Thymus (tissue), 11 donors: ENCODE results near the gene UNC13B. TPM values are rescaled to one million over a fixed set of nuclear protein-coding genes. Genes with fewer than 3 reads are reported as not detected.

Experiments used
- DNase-seq, 9 donors: peaks; one replicate each; pipeline ENCODE4 v3.0.0-alpha.2; 2013; ENCODE audit warnings: low spot score in 9 of 9, low read depth in 6 of 9, missing footprints in 1 of 9
- H3K27ac ChIP-seq, 2 donors: one replicate each; pipeline ENCODE4 v1.5.1; 2013; ENCODE audit warnings: control low read depth in 1 of 2, low read depth in 1 of 2, low read length in 1 of 2, mild to moderate bottlenecking in 1 of 2, moderate library complexity in 1 of 2
- H3K27me3 ChIP-seq, 2 donors: one replicate each; pipeline ENCODE4 v1.5.1; 2013; ENCODE audit warnings: low read length in 1 of 2; ENCODE audit not compliant: control insufficient read depth in 2 of 2, insufficient read depth in 1 of 2
- H3K36me3 ChIP-seq, 2 donors: one replicate each; pipeline ENCODE4 v1.5.1; 2013; ENCODE audit warnings: low read length in 1 of 2, mild to moderate bottlenecking in 1 of 2, moderate library complexity in 1 of 2; ENCODE audit not compliant: control insufficient read depth in 2 of 2, insufficient read depth in 2 of 2
- H3K4me1 ChIP-seq, 2 donors: one replicate each; pipeline ENCODE4 v1.5.1; 2013; ENCODE audit warnings: low read length in 2 of 2; ENCODE audit not compliant: control insufficient read depth in 2 of 2, insufficient read depth in 2 of 2
- H3K4me3 ChIP-seq, 2 donors: one replicate each; pipeline ENCODE4 v1.5.1; 2013; ENCODE audit warnings: low read length in 2 of 2, control low read depth in 1 of 2, mild to moderate bottlenecking in 1 of 2
- H3K9me3 ChIP-seq, 2 donors: one replicate each; pipeline ENCODE4 v1.5.1; 2013; ENCODE audit warnings: low read length in 1 of 2, mild to moderate bottlenecking in 1 of 2; ENCODE audit not compliant: control insufficient read depth in 2 of 2, insufficient read depth in 1 of 2
- WGBS: extraction: QIAGEN DNeasy Blood & Tissue Kit; methylation state at CpG from one replicate; pipeline ENCODE4 v1.1.7; 2013; 5-methylcytosine and 5-hydroxymethylcytosine counted together
- polyA plus RNA-seq: library from polyadenylated mRNA; stranded (reverse); fragments of 200-250 nt; gene quantifications from one replicate; pipeline ENCODE4 v1.2.3, GENCODE V29; 2013
- total RNA-seq: library from RNA; stranded (reverse); fragments of 120-200 nt; gene quantifications from one replicate; pipeline ENCODE4 v1.2.4, GENCODE V29; 2013
- donor health status: healthy.

Gene UNC13B
- total and polyA plus RNA-seq, 2 donors = 3.5 to 6.9 TPM

DNA sequence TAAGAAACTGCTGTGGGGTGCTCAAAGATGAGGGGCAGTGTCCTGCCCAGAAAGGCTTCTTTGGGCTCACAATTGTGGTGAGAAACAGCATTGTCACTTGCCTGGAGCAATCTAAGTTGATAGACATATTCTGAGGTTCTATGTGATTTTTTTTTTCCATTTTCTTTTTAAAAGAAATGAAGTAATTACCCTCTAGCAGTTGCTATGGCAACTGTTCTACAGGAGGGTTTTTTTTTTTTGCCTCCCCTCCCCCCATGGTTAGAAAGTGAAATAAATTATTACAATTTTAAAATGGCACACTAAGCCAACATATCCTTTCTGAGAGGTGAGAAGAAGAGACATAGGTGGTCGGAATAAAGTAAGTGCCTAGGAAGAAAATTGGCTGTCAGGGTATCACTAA, 127.0 kb downstream of the UNC13B start:
- no peaks in the 10 kb centered on the region for H3K27me3 ChIP-seq
- 97% methylated on average over 1 of the region's 1 CpG for WGBS
- no peaks in the 10 kb centered on the region for H3K4me1 ChIP-seq
- DNase-seq = no peak
- H3K27ac ChIP-seq = no peak overlapping the region
- no peaks in the 10 kb centered on the region for H3K9me3 ChIP-seq
- no peak overlapping the region for H3K4me3 ChIP-seq
- H3K36me3 ChIP-seq = no peaks in the 10 kb centered on the region

DNA sequence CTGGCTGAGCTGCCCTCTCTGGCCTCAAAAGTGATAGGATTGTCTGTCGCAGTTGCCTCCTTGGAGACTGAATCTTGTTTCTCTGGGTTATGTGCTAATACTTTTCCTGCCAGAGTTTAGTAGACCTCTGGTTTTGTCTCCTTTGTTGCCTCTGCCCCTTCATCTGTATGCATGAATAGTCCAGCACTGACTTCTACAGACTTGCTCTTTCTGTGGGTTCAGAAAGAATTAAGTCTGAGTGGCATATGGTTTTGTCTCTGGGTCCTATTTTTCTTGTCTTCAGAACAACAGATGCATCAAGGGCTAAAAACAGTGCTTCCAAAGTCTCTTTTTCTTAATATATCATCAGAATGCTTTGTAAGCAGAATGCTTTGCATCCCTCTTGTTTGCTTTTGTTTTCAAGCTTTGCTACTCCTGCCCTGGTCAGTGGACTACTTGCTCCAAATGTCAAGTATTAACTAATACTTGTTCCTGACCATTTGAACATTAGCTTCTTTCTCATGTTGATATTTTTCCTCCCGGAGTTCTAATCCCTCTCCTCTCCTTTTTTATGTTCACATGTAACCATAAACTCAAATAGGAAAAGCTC, 131.7 kb downstream of the UNC13B start:
- no peak for DNase-seq
- Histone ChIP-seq H3K9me3 (no peaks in the 10 kb centered on the region), H3K4me1 (no peaks in the 10 kb centered on the region), H3K36me3 (no peaks in the 10 kb centered on the region), H3K27me3 (no peaks in the 10 kb centered on the region), H3K4me3 (no peak overlapping the region), H3K27ac (no peak overlapping the region)
- 97% methylated on average over 2 of the region's 2 CpGs for WGBS

DNA sequence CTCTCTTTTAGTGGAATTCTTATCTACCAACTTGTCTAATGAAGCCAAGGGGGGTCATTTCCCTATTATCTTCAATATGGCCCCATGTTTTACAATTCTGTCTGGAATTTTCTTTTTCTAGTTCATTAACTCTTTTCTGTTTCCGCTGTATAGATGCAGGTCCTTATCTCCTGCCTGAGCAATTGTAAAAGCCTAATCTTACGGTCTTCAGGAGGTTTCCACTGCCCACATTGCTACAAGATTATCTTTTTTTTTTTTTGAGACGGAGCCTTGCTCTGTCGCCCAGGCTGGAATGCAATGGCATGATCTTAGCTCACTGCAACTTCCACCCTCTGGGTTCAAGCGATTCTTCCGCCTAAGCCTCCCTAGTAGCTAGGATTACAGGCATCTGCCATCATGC, 132.3 kb downstream of the UNC13B start:
- H3K27ac ChIP-seq = no peak overlapping the region
- WGBS = 98% methylated on average over 6 of the region's 6 CpGs
- no peaks in the 10 kb centered on the region for H3K9me3 ChIP-seq
- no peaks in the 10 kb centered on the region for H3K4me1 ChIP-seq
- no peaks in the 10 kb centered on the region for H3K27me3 ChIP-seq
- no peak for DNase-seq
- no peaks in the 10 kb centered on the region for H3K36me3 ChIP-seq
- H3K4me3 ChIP-seq = no peak overlapping the region

DNA sequence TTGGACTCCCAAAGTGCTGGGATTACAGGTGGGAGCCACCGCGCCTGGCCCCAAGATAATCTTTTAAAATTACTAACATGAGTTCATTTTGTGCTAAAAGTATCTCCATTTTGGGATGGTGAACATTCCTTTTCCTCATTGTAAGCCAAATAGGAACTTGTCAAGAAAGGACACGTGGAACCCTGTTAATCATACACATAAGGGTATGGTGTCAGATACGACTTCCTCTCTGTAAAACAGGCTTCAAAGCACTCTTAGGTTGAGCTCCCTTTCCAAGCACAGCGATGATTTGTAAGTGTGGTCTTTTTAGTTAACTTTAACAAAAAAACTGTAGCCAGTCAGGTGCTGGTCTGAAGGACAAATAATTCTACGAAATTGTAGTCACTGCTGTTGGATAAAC, 132.7 kb downstream of the UNC13B start:
- Histone ChIP-seq H3K9me3 (no peaks in the 10 kb centered on the region), H3K27ac (no peak overlapping the region), H3K27me3 (no peaks in the 10 kb centered on the region), H3K4me3 (no peak overlapping the region), H3K4me1 (no peaks in the 10 kb centered on the region), H3K36me3 (no peaks in the 10 kb centered on the region)
- DNase-seq = no peak
- WGBS = 81% methylated on average over 6 of the region's 6 CpGs

DNA sequence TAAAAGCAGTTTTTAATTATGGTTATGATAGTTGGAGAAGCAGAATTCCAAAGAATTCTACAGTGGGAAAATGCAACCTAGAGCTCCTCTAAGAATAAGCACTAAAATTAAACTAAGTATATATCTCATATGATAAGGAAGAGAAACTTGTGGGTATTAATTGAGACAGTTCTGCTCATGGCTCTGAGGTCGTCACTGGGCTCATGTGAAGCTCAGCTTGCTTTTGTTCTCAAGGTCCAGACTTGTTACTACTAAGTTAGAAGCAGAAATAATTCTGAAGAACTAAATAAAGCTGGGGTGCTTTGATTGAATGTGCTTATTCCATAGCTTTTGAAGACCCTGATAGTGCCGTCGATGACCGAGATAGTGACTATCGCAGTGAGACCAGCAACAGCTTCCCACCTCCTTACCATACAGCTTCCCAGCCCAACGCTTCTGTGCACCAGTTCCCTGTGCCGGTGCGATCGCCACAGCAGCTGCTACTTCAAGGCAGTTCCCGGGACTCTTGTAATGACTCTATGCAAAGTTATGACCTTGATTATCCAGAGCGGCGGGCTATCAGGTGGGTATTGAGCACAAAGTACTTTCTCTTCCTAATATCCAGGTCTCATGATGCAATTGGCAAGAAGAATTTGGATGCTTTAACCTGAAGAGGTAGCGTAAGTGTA, 133.7 kb downstream of the UNC13B start:
- DNase-seq = no peak
- WGBS = 96% methylated on average over 13 of the region's 13 CpGs
- H3K4me1 ChIP-seq = no peaks in the 10 kb centered on the region

DNA sequence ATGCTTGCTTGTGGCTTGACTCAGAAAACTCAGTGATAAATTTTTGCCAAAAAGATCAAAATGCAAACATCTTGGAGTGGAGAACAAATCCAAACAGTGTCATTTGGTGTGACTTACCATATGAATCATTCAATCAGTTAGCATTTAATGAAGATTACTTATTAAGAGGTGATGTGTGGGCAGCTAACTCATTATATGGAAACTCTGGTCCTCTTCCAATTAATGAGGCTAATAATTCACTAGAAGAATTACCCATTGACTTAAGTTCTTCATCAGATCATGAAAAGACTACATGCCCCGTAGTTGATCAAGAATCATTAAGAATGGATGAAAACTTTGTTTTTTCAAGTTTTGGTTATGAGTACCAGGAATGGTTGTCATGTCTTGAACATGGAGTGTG, 141.8 kb downstream of the UNC13B start:
- no peak for DNase-seq
- Histone ChIP-seq H3K9me3 (no peaks in the 10 kb centered on the region), H3K4me3 (no peak overlapping the region), H3K4me1 (no peaks in the 10 kb centered on the region), H3K27me3 (peaks cover 0 to 2% of the 10 kb centered on the region in 2 donors), H3K27ac (no peak overlapping the region), H3K36me3 (no peaks in the 10 kb centered on the region)
- WGBS = 82% methylated on average over 1 of the region's 1 CpG

More for the DNA sequence above, 133.7 kb downstream of the UNC13B start:
- H3K27me3 ChIP-seq = no peaks in the 10 kb centered on the region
- no peak overlapping the region for H3K4me3 ChIP-seq
- no peak overlapping the region for H3K27ac ChIP-seq
- H3K36me3 ChIP-seq = no peaks in the 10 kb centered on the region
- H3K9me3 ChIP-seq = no peaks in the 10 kb centered on the region

DNA sequence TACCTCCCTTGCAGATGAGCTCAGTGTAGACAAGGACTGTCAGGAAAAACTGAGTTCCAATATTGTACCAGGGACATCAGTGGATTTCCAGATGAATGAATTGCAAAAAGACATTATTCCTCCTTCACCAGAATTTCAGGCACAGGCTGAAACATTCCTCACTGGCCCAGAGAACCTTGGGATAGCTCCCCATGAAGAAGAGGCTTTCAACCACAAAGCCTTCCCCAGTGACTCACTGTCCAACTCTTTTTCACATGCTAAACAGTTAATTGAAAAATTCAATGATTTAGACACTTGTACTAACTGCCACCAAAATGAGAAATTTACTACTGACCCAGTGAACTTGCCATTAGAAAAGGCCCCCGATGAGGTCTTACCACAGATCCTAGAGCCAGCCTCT, 144.5 kb downstream of the UNC13B start:
- Histone ChIP-seq H3K9me3 (no peaks in the 10 kb centered on the region), H3K4me1 (no peaks in the 10 kb centered on the region), H3K27ac (no peak overlapping the region), H3K27me3 (peaks cover 0 to 2% of the 10 kb centered on the region in 2 donors), H3K36me3 (no peaks in the 10 kb centered on the region), H3K4me3 (no peak overlapping the region)
- no peak for DNase-seq
- WGBS = 62% methylated on average over 1 of the region's 1 CpG

DNA sequence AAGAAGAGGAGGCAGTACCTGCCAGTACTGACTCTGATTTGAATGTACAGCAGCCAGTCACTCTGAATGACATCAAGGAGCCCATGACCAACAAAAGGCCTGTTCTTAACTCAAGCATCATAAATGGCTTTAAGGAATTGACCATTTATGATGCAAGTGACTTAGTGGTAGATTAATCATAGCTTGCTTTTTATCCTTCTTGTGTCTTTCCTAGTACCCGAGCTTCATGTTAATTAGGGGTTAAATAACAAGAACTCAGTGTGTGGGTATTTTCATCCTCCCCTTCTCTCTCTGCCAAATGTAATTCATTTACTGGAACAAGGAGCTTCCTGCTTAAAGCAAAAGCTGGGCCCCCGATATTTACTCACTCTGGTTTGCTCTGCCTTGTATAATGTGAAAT, 146.5 kb downstream of the UNC13B start:
- H3K4me1 ChIP-seq = no peaks in the 10 kb centered on the region
- 88% methylated on average over 2 of the region's 2 CpGs for WGBS
- no peak overlapping the region for H3K27ac ChIP-seq
- H3K4me3 ChIP-seq = no peak overlapping the region
- H3K27me3 ChIP-seq = peaks cover 0 to 2% of the 10 kb centered on the region in 2 donors
- no peaks in the 10 kb centered on the region for H3K9me3 ChIP-seq
- DNase-seq = no peak
- H3K36me3 ChIP-seq = no peaks in the 10 kb centered on the region

DNA sequence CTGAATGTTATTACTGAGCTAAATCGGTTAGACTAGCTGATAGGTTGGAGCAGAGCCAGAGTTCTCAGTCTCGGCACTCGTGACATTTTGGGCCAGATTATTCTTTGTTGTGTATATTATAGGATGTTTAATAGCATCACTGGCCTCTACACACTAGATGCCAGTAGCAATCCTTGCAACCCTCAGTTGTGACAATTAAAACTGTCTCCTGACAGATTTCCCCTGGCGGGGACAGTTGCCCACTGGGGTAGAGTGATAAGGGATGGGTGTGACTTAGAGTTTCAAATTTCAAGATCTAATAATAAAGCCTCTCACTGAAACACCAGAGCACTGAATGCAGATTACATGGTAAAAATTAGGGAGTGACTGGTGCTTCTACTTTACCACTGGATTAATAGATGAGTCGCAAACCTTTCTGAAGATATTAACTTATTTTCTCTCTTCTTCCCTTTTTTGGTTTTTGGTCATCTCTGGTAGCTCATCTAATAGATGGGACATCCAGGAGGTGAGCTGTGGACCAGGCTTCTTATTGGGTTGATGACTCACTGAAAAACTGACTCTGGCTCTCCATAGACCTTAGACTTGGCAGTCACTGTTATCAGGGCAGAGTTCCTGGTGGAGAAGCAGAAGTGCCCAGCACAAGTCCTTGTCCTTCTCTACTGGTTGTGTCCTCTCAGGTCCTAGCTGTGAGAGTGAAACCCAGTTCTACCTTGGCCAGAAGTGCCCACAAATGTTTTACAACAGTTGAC, 150.3 kb downstream of the UNC13B start:
- Histone ChIP-seq H3K4me3 (no peak overlapping the region), H3K4me1 (no peaks in the 10 kb centered on the region), H3K27me3 (no peaks in the 10 kb centered on the region), H3K27ac (no peak overlapping the region), H3K36me3 (no peaks in the 10 kb centered on the region), H3K9me3 (no peaks in the 10 kb centered on the region)
- no peak for DNase-seq
- 96% methylated on average over 5 of the region's 5 CpGs for WGBS
